Ovary (tissue), 9 donors: ENCODE measurements around the gene SIGLEC5. TPM values are rescaled to one million over a fixed set of nuclear protein-coding genes. Genes with fewer than 3 reads are reported as not detected.

Experiments
- DNase-seq, 5 donors: peaks; one replicate each; pipeline ENCODE4 v3.0.0-alpha.2; 2019 to 2020
- H3K27ac ChIP-seq, 2 donors: fragments of 200-600 bp; one replicate each; pipeline versions ENCODE4 v1.5.1 to v1.8.0; 2019 to 2022
- H3K27me3 ChIP-seq: fragments of 200-600 bp; one replicate; pipeline ENCODE4 v1.8.0; 2022
- H3K36me3 ChIP-seq: fragments of 200-600 bp; sonication (generic); one replicate; pipeline ENCODE4 v1.5.1; 2019
- H3K4me1 ChIP-seq: one replicate; pipeline ENCODE4 v1.8.1; 2013; ENCODE audit warnings: mild to moderate bottlenecking, moderate library complexity; ENCODE audit not compliant: insufficient read depth
- H3K4me3 ChIP-seq: fragments of 200-600 bp; sonication (generic); one replicate; pipeline ENCODE4 v1.5.1; 2017
- H3K9me3 ChIP-seq, 2 donors: fragments of 200-600 bp in 1 of 2; sonication (generic) in 1 of 2; one replicate each; pipeline versions ENCODE4 v1.5.1 to v1.8.1; 2013 to 2019; ENCODE audit warnings: mild to moderate bottlenecking in 1 of 2, moderate library complexity in 1 of 2
- CTCF ChIP-seq, 3 donors: fragments of 450-650 bp in 2 of 3; fragments of 200-600 bp in 1 of 3; IDR thresholded peaks; one replicate each; pipeline versions ENCODE4 v1.5.1 to v1.8.0; 2016 to 2022; ENCODE audit warnings: antibody characterized with exemption in 3 of 3, mild to moderate bottlenecking in 1 of 3
- EP300 ChIP-seq: sonication (generic); formaldehyde crosslinking; IDR thresholded peaks from one replicate; pipeline ENCODE4 v1.6.1; 2017; ENCODE audit warnings: antibody characterized with exemption
- POLR2A ChIP-seq: fragments of 450-650 bp; IDR thresholded peaks from one replicate; pipeline ENCODE4 v1.6.1; 2017; ENCODE audit warnings: antibody characterized with exemption, mild to moderate bottlenecking, moderate library complexity
- WGBS, 3 donors: extraction: QIAGEN DNeasy Blood & Tissue Kit in 1 of 3; methylation state at CpG; one replicate each; pipeline versions ENCODE4 v1.1.5 to v1.1.7; 2013 to 2017; 5-methylcytosine and 5-hydroxymethylcytosine counted together
- intact Hi-C, 4 donors: fragments of 100-400 bp; cut with DNase I; formaldehyde crosslinking; loops; one replicate each; pipeline versions ENCODE4 v1.11.0 to v1.15.1; 2022 to 2023
- polyA plus RNA-seq, 2 donors: library from polyadenylated mRNA; stranded (reverse); fragments of 200-250 nt in 1 of 2; fragments of 350-450 nt in 1 of 2; fragmentation: Illumina TruSeq in 1 of 2; extraction: RNeasy Lipid Tissue Mini Kit (QIAGEN cat#74804) in 1 of 2; gene quantifications; one replicate each; pipeline ENCODE4 v1.2.3, GENCODE V29; 2013 to 2014
- total RNA-seq, 7 donors: library from RNA; depleted of rRNA in 2 of 7; stranded (reverse); fragments of >200 nt in 2 of 7; fragmentation: NEBNext Ultra II Directional in 3 of 7; extraction: Animal tissue kit (Norgen Biotek cat#: 25700) in 3 of 7; gene quantifications; one replicate each; pipeline versions ENCODE4 v1.1.0 to v1.2.4, GENCODE V29; 2016 to 2023
- donor health status: DM: no; HTN: no; CAD: no; lungs with moderate emphysema.
- donor health status: DM: no; HTN: no; CAD: no.
- donor health status: Bipolar disorder and iron deficiency.
- donor health status: DM: yes; HTN: yes; CAD: no.
- donor health status: DM: no; HTN: no; CAD: no.
- donor health status: DM: yes; HTN: yes; CAD: no.

Gene SIGLEC5
- total and polyA plus RNA-seq, 9 donors: 0.13 to 0.69 (median 0.45) TPM; not detected in 4

GRCh38 chr19:51599084-51599483 is 31.1 kb downstream of the SIGLEC5 start:
- 92 to 96% (median 96%) methylated on average over 10 of the region's 10 CpGs for WGBS, 3 donors
- Histone ChIP-seq H3K36me3 (no peaks in the 10 kb centered on the region), H3K4me3 (no peak overlapping the region), H3K4me1 (peaks cover 4% of the 10 kb centered on the region), H3K27ac (no peak overlapping the region), H3K27me3 (no peaks in the 10 kb centered on the region), H3K9me3 (no peaks in the 10 kb centered on the region)
- TF ChIP-seq CTCF (IDR thresholded peaks at IDR 0.05): no peak
- intact Hi-C loops: loop anchor here in 1 of 4 donors (10.0 kb wide), 1 partner anchor 264 kb away; no protein-coding TSS in a partner anchor
- no peak for DNase-seq

- Histone ChIP-seq H3K27ac (no peak overlapping the region), H3K4me1 (peaks cover 9% of the 10 kb centered on the region), H3K9me3 (no peaks in the 10 kb centered on the region), H3K27me3 (no peaks in the 10 kb centered on the region), H3K4me3 (no peak overlapping the region), H3K36me3 (no peaks in the 10 kb centered on the region)
- intact Hi-C loops: loop anchor here in 1 of 4 donors (10.0 kb wide), 1 partner anchor 264 kb away; no protein-coding TSS in a partner anchor
- no peak for DNase-seq
- WGBS, 3 donors: 95 to 98% (median 95%) methylated on average over 31 of the region's 31 CpGs
- no peak for TF ChIP-seq CTCF (IDR thresholded peaks at IDR 0.05)
- no peak for TF ChIP-seq POLR2A
- no peak for TF ChIP-seq EP300
Observed at GRCh38 chr19:51598159-51598915, 31.9 kb downstream of the SIGLEC5 start.

- peaks cover 9% of the 10 kb centered on the region for H3K4me1 ChIP-seq
- H3K9me3 ChIP-seq: no peaks in the 10 kb centered on the region
- no peaks in the 10 kb centered on the region for H3K27me3 ChIP-seq
- no peak overlapping the region for H3K4me3 ChIP-seq
- TF ChIP-seq POLR2A (no peak), CTCF (IDR thresholded peaks at IDR 0.05) (no peak), EP300 (no peak)
- DNase-seq: peak in 1 of 5 donors; percentile 38
- H3K36me3 ChIP-seq: no peaks in the 10 kb centered on the region
- intact Hi-C loops: loop anchor here in 1 of 4 donors (10.0 kb wide), 1 partner anchor 261 kb away; no protein-coding TSS in a partner anchor
- no peak overlapping the region for H3K27ac ChIP-seq
- WGBS, 3 donors: 87 to 92% (median 87%) methylated on average over 8 of the region's 8 CpGs
Observed at GRCh38 chr19:51595190-51596175, 34.7 kb downstream of the SIGLEC5 start.

GRCh38 chr19:51594774-51595109 is 35.5 kb downstream of the SIGLEC5 start:
- 7 to 9% (median 9%) methylated on average over 6 of the region's 6 CpGs for WGBS, 3 donors
- H3K36me3 ChIP-seq: no peaks in the 10 kb centered on the region
- H3K4me3 ChIP-seq: peak overlapping the region; percentile 63
- H3K9me3 ChIP-seq: no peaks in the 10 kb centered on the region
- H3K27ac ChIP-seq: no peak overlapping the region
- TF ChIP-seq CTCF (IDR thresholded peaks at IDR 0.05): no peak
- H3K4me1 ChIP-seq: peaks cover 9% of the 10 kb centered on the region
- intact Hi-C loops: loop anchor here in 1 of 4 donors (10.0 kb wide), 1 partner anchor 260 kb away; no protein-coding TSS in a partner anchor
- no peaks in the 10 kb centered on the region for H3K27me3 ChIP-seq
- no peak for DNase-seq
